NCI-H2196 (cell line): ENCODE results near the gene CDK5.

ENCODE experiments used
- DNase-seq: peaks from one replicate; lab custom pipeline; 2025; ENCODE audit not compliant: unreplicated experiment; lab: John Stamatoyannopoulos, UW

Gene CDK5

GRCh38 chr7:151057506-151057988 is at the start of gene CDK5:
CDK5 (minus strand) TSS chr7:151057897; CDS start chr7:151057848, 49 bp downstream.
- DNase-seq: no peak

- no peak for DNase-seq
Measured at GRCh38 chr7:151104411-151105235, 46.9 kb upstream of the CDK5 start.

GRCh38 chr7:151103973-151104372 is 46.3 kb upstream of the CDK5 start:
- no peak for DNase-seq

GRCh38 chr7:151102991-151103390 is 45.3 kb upstream of the CDK5 start:
- no peak for DNase-seq

GRCh38 chr7:151101621-151102396 is 44.1 kb upstream of the CDK5 start:
- DNase-seq: no peak

- DNase-seq: no peak
Measured at GRCh38 chr7:151100921-151101320, 43.2 kb upstream of the CDK5 start.

GRCh38 chr7:151099486-151100211 is 42.0 kb upstream of the CDK5 start:
- no peak for DNase-seq

- DNase-seq: no peak
Measured at GRCh38 chr7:151095828-151096475, 38.3 kb upstream of the CDK5 start.

GRCh38 chr7:151095123-151095797 is 37.6 kb upstream of the CDK5 start:
- no peak for DNase-seq

GRCh38 chr7:151094675-151095074 is 37.0 kb upstream of the CDK5 start:
- DNase-seq: no peak

GRCh38 chr7:151093748-151094147 is 36.1 kb upstream of the CDK5 start:
- DNase-seq: no peak

GRCh38 chr7:151091988-151092387 is 34.3 kb upstream of the CDK5 start:
- no peak for DNase-seq

- no peak for DNase-seq
Measured at GRCh38 chr7:151091431-151091830, 33.7 kb upstream of the CDK5 start.

- no peak for DNase-seq
Measured at GRCh38 chr7:151091003-151091402, 33.3 kb upstream of the CDK5 start.

GRCh38 chr7:151089893-151090730 is 32.4 kb upstream of the CDK5 start:
- DNase-seq: no peak

GRCh38 chr7:151088856-151089699 is 31.4 kb upstream of the CDK5 start:
- DNase-seq: no peak

GRCh38 chr7:151088019-151088855 is 30.5 kb upstream of the CDK5 start:
- DNase-seq: no peak
